Activated CD8-positive, alpha-beta memory T cell treated with anti-CD3 and anti-CD28 coated beads, Interleukin-2, amount 50 U/mL, for 24 hours (primary cell): ENCODE results near the gene TENT4A.
"Not testable (repeated sequence)": the region's sequence is repeated elsewhere in the genome, so short reads cannot be mapped to it uniquely, and the experiment has no call there.

ENCODE experiments used
- DNase-seq: peaks from one replicate; pipeline ENCODE4 v3.0.0-alpha.2; 2020; ENCODE audit errors: extremely low read depth

TENT4A gene

DNA sequence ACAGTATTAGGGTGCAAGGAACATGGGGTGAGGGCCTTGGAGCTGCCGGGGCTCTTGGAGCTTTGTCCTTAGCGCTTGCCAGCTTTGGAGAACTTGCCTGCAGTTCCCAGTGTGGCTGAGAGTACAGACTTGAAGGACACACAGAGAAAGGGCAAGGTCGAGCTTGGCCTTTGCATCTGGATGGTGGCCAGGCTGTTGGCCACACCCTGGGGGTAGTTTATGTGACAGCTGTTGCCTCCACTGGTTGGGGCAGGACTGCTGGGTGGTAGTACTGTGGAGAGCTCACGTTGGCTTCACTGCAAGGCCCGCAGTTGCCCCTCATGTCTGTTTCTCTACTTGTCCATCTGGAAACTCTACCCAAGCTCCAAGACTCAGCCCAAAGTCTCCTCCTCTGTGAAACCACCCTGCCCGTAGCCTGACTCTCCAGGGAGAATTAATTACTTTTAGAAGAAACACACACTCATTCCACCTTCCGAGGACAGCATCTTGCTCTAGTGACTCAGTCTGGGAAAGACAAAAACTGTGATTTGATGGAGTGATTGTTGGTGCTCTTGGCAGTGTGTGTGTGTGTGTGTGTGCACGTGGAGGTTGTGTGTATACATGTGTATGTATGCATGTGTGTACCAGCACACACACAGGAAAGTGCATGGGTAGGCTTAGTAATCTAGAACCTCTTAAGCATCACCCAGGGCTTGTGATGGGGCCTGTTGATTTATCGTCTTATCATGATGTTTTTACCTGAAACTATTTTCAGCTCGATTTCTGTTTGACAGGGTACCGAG, 57.8 kb downstream of the TENT4A start:
- DNase-seq, result no peak

GRCh38 chr5:6772886-6773285, 59.7 kb downstream of the TENT4A start:
- DNase-seq, result no peak

DNA sequence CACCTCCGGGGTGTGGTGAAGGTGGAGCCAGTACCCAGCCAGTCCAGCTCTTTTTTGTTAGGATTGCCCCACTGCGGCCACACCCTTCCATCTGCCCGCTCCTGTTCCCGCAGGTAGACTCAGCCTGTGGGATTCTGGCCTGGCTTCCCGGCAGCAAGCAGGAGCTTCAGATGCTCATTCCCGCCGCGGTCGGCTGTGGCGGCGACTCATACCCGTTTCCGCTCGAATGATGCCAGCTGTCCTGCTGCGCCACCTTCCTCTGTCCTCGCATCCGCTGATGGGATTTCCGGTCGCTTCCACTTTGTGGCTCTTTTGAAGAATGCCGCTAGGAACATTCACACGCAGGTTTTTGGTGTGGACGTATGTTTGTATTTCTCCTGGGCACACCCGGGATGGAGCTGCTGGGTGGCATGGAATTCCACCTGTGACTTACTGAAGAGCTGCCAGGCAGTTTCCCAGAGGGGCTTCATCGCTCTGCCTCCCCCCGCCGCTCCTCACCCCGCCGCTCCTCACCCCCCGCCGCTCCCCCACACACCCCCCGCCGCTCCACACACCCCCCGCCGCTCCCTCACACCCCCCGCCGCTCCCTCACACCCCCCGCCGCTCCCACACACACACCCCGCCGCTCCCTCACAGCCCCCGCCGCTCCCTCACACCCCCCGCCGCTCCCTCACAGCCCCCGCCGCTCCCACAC, 60.3 kb downstream of the TENT4A start:
- no peak for DNase-seq

DNA sequence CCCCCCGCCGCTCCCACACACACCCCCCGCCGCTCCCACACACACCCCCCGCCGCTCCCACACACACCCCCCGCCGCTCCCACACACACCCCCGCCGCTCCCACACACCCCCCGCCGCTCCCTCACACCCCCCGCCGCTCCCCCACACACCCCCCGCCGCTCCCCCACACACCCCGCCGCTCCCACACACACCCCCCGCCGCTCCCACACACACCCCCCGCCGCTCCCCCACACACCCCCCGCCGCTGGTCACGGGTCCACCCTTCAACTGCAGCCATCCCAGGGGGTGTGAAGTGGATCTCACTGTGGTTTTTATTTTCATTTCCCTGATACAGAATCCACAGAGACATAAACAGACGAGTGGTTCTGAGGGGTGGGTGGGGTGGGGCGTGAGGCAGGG, 61.0 kb downstream of the TENT4A start:
- DNase-seq, result not testable (repeated sequence)

DNA sequence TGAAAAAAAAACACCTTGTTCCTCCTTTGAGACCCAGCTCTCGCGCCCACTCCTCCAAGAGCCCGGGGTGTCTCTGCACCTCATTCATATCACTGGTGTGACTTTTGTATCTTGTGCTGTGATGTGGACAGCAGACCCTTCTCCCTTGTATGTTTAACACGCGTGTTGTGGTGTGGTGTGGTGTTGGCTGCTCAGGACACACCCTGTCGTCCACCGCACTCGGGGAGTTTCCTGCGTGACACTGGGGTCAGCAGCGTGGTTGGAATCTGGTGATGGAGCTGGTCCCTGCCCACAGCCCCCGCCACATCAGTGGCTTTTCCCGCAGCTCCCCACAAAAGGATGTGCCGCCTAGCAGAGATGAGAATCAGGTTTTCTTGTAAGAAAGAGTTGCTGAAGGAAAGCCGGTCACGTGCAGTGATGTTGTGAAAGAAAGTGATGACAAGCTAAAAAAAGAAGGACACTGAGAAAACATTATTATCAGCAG, 61.5 kb downstream of the TENT4A start:
- DNase-seq, result no peak

GRCh38 chr5:6775571-6775970, 62.3 kb downstream of the TENT4A start:
- DNase-seq, result no peak

- DNase-seq, result no peak
These were observed 67.7 kb downstream of the TENT4A start for GRCh38 chr5:6780802-6781391.

DNA sequence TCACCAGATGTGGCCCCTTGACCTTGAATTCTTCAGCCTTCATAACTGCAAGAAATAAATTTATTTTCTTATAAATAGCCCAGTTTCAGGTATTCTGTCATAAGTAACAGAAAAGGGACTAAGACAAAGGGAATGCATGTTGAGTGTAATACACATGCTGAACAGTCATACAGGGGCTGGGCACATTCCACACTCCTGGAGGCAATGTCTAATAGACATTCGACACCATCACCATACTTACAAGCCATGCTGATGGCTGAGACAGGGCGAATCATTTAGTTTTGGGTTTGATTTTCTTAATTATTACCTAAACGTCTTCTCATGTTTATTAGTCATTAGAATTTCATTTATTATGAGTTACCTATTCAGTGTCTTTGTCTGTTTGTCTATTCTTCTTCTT, 68.5 kb downstream of the TENT4A start:
- DNase-seq, result no peak

GRCh38 chr5:6783787-6784186, 70.6 kb downstream of the TENT4A start:
- no peak for DNase-seq

DNA sequence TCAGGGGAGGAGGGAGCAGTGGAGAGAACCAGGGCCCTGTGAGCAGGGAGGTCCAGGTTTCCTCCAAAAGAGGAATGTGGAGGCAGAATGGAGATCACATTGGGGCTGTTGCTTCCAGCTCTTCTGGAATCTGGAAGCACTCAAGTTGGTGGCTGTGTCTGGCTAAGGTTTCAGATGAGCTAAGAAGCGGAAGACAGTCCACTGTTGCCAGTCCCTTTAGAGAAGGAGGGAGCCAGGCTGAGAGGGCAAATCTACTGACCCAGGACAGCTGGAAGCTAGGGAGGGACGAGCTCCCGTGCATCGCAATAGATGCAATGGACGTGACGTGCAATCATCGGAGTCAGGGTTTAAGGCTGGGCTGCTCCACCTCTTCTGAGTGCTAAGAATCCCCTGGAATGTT, 71.2 kb downstream of the TENT4A start:
- DNase-seq, result no peak

- DNase-seq, result no peak
These were observed 72.1 kb downstream of the TENT4A start for GRCh38 chr5:6785161-6785860.

DNA sequence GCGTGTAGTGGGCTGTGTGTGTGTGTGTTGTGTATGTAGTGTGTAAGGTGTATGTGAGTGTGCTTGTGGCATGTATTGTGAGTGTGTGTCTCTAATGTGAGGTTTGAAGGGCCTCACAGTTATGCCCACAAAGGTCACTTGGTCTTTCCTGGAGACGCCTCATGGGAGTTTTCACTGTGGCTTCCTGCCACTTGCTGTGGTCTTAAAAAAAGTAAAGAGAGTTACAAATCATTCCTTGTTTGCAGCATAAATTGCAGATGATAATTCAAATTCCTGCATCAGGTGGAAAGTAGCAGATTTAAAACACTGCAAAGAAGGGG, 72.6 kb downstream of the TENT4A start:
- DNase-seq, result no peak

GRCh38 chr5:6786786-6787495, 73.7 kb downstream of the TENT4A start:
- DNase-seq, result no peak

DNA sequence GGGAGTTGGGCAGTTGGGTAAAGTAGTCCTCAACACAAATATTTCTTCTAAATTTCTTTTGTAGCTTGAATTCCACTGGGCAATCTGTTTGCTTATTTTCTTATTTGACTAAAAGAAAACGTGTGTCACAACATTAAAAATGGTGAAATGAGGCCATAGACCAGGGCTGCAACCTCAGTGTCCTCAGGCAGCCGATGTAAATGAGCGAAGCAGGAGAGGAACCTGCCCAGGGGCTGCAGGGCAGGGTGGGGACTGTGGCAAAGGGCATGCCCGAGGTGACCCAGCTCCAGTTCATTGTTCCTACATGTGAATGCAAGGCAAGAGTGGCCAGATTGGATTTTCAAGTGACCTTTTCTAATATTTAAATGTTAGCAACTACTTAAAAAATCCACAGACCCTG, 74.7 kb downstream of the TENT4A start:
- DNase-seq, result no peak

- DNase-seq, result no peak
These were observed 75.2 kb downstream of the TENT4A start for GRCh38 chr5:6788439-6788838.

DNA sequence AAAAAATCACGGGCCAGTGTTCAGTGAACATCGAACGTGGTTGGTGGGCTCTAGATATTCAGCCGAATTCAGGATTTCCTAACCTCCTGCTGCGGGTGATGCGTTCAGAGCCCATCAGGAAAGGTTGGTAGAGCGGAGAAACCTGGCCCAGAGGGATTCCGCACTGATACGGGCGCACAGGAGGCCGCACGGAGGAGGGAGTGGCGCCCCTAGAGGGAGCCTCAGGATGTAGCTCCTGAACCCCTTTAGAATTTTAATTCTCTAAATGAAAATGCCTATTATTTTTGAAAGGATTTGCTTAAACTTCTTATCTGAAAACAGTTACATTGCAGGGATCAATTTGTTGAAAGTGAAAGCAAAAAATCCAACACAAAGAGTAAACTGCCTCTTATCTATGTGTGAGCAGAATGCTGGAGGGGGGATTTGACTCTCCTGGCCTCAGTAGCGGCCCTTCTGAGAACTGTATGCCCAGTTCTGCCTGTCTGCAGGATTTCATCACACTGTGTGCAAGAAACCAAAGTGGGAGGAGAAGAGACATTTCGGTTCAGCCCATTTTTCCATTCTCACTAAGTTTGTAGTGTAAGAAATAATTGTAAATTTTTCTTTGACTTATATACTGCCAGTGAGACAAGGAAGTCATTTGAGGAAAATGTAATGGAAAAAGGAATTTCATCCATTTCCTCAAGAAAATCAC, 75.9 kb downstream of the TENT4A start:
- DNase-seq, result no peak

GRCh38 chr5:6790346-6790865, 77.2 kb downstream of the TENT4A start:
- no peak for DNase-seq

DNA sequence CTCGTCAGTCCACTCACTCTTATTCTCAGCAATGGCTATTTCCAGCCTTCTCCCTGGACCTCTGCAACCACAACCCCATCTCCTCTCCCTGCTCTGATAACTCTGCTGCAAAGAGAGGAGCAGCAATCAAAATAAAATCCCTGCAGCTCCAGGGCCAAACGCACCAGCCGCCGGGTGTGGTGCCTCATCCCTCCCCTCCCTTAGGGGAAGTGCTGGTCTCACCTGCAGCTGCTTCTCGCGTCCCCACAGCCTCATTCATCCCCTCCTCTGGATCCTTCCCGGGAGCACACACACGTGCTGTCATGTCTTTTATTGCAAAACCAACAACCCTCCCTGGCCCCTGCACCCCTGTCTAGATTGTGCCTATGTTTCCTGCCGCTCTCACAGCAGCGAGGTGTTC, 77.8 kb downstream of the TENT4A start:
- DNase-seq, result no peak

- DNase-seq, result no peak
These were observed 79.1 kb downstream of the TENT4A start for GRCh38 chr5:6792376-6792775.

DNA sequence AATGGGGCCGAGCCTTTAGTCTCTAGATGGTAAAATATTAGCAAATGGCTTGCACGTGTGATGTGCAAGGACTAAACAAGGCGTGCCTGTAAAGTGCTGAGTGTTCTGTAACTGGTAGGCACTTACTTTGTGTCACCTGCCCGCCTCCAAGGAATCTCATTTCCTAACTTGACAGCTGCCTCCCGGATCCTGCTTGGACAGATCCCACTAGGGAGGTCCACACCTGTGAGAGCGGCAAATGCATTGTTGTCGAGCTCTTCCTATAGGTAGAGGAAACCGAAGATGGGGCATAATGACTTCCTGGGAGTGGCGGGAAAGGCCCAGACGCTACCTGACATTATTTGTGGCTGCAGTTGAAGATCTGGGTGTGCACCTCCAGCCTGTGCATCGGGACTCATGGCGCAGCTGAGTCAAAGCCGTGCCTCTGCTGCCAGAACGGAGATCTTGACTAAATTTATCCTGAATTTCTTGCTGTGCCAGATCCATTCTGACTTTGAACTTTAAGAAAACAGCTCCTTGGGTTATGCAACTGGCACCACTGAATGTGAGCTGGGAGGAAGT, 79.8 kb downstream of the TENT4A start:
- DNase-seq, result no peak

GRCh38 chr5:6801236-6801635, 88.0 kb downstream of the TENT4A start:
- no peak for DNase-seq
